Epithelial cell of proximal tubule (primary cell): ENCODE measurements around the gene LEUTX. TPM values are rescaled to one million over a fixed set of nuclear protein-coding genes. Genes with fewer than 3 reads are reported as not detected.
"Not testable (repeated sequence)": the region's sequence is repeated elsewhere in the genome, so short reads cannot be mapped to it uniquely, and the experiment has no call there.

Experiments
- DNase-seq: peaks from one replicate; pipeline ENCODE4 v3.0.0-alpha.2; 2011; ENCODE audit warnings: low read depth
- H3K4me3 ChIP-seq: 2 replicates; pipeline ENCODE4 v1.5.1; 2011; ENCODE audit warnings: low read depth, mild to moderate bottlenecking, low read length
- total RNA-seq: library from RNA; depleted of rRNA; stranded (reverse); fragments of >200 nt; gene quantifications from 2 replicates; pipeline ENCODE4 v1.2.3, GENCODE V29; 2015
- TF ChIP-seq, protein P1 (sequence below): conservative IDR thresholded peaks from 2 replicates; pipeline ENCODE4 v1.5.1; 2012; ENCODE audit warnings: low read depth, mild to moderate bottlenecking, low read length

LEUTX gene
- total RNA-seq, 1 donor from 2014 or later = not detected

GRCh38 chr19:39802958-39803357 is 24.3 kb downstream of the LEUTX start:
- TF ChIP-seq, protein P1, sequence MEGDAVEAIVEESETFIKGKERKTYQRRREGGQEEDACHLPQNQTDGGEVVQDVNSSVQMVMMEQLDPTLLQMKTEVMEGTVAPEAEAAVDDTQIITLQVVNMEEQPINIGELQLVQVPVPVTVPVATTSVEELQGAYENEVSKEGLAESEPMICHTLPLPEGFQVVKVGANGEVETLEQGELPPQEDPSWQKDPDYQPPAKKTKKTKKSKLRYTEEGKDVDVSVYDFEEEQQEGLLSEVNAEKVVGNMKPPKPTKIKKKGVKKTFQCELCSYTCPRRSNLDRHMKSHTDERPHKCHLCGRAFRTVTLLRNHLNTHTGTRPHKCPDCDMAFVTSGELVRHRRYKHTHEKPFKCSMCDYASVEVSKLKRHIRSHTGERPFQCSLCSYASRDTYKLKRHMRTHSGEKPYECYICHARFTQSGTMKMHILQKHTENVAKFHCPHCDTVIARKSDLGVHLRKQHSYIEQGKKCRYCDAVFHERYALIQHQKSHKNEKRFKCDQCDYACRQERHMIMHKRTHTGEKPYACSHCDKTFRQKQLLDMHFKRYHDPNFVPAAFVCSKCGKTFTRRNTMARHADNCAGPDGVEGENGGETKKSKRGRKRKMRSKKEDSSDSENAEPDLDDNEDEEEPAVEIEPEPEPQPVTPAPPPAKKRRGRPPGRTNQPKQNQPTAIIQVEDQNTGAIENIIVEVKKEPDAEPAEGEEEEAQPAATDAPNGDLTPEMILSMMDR = no peak
- H3K4me3 ChIP-seq = no peak overlapping the region
- DNase-seq = no peak

DNA sequence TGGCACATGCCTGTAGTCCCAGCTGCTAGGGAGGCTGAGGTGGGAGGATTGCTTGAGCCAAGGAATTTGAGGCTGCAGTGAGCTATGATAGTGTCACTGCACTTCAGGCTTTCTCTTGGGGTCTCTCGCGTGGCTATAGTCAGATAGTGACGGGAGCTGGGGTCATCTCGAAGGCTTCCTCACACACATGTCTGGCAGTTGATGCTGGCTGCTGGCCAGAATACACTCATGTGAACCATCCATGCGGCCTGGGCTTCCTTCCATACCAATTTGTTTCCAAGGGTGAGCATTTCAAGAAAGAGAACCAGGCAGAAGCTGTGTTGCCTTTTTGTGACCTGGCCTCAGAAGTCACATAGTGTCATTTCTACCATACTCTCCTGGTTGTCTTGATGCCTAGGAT is 26.4 kb downstream of the LEUTX start:
- DNase-seq = no peak
- TF ChIP-seq, protein P1 = no peak

GRCh38 chr19:39807846-39808364 is 29.3 kb downstream of the LEUTX start:
- H3K4me3 ChIP-seq = no peak overlapping the region
- TF ChIP-seq, protein P1 = no peak

More for the DNA sequence above, 26.4 kb downstream of the LEUTX start:
- no peak overlapping the region for H3K4me3 ChIP-seq

DNA sequence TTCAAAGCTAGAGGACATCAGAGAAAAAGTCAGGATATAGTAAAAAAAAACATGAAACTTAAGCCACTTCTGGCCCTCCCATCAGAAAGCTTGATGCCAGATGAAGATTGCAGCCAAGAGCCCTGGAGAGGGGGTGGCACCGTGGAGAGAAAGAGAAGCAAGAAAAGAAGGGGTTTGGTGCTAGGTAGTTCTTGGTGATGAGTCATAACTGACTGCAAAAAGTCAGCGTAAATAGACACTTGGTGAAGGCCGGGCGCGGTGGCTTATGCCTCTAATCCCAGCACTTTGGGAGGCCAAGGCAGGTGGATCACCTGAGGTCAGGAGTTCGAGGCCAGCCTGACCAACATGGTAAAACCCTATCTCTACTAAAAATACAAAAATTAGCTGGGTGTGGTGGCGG is 30.0 kb downstream of the LEUTX start:
- DNase-seq = not testable (repeated sequence)

More at GRCh38 chr19:39807846-39808364, 29.3 kb downstream of the LEUTX start:
- no peak for DNase-seq

DNA sequence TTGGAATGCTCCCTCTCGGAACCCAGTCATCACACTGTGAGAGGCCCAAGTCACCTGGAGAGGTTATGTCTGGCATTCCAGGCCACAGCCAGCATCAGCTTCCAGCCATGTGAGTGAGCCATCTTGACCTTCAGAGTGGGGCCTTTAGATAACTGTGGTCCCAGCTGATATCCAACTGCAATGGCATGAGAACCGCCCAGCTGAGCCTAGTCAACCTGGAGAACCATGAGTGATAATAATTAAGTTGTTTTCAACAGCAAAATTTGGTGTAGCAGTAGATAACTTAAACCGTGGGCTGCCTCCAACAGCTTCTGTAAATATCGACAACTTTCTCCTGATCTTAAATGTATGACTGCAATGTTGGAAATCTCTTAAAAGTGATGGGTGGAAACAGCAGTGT is 30.7 kb downstream of the LEUTX start:
- no peak overlapping the region for H3K4me3 ChIP-seq
- TF ChIP-seq, protein P1 = no peak
- DNase-seq = no peak

More for the DNA sequence above, 30.0 kb downstream of the LEUTX start:
- not testable (repeated sequence) for H3K4me3 ChIP-seq

DNA sequence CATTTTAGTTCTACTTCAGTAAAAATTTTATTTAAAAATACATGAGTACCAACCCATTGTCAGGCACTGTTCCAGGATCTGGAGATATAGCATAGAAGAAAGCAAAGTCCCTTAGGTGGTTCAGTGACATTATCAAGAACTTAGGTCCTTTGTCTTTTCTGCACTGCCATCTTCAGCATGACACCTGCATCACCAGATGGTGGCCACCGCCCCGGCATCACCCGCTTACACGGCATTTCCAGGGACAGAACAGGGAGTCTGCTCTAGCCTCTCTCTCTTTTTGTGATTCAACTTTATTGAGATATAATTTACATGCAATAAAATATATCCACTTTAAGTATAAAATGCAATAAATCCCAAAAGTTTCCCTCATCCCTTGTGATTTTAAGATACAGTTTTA is 31.8 kb downstream of the LEUTX start:
- no peak for DNase-seq
- no peak overlapping the region for H3K4me3 ChIP-seq
- TF ChIP-seq, protein P1 = no peak

DNA sequence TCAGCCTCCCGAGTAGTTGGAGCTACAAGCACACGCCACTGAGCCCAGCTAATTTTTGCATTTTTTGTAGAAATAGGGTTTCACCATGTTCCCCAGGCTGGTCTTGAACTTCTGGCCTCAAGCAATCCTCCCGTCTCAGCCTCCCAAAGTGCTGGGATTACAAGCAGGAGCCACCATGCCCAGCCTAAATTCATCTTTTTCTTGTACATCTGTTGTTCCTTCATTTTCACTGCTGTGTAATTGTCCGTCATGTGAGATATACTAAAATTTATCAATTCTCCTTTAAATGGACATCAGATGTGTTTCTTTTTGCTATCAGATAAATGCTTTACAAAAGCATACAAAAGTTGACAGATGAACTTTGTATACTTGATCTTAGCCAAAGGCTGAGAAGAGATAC is 32.4 kb downstream of the LEUTX start:
- TF ChIP-seq, protein P1 = no peak
- DNase-seq = no peak
- H3K4me3 ChIP-seq = no peak overlapping the region
